K562 (cell line): Measurements from ENCODE around the gene FOXRED2. TPM values are rescaled to one million over a fixed set of nuclear protein-coding genes. Genes with fewer than 3 reads are reported as not detected.

Source experiments
- CREB3L1 ChIP-seq: fragments of 450-650 bp; IDR thresholded peaks from 2 replicates; pipeline ENCODE4 v1.6.1; 2014; ENCODE audit warnings: low read depth, mild to moderate bottlenecking, moderate library complexity, borderline replicate concordance
- EHMT2 ChIP-seq: fragments of 450-650 bp; IDR thresholded peaks from 2 replicates; pipeline ENCODE4 v1.6.1; 2018; ENCODE audit warnings: antibody characterized with exemption
- ELF2 ChIP-seq: fragments of 250-450 bp; sonication (Bioruptor Pico); IDR thresholded peaks from 2 replicates; pipeline ENCODE4 v1.5.0; 2021; ENCODE audit warnings: mild to moderate bottlenecking
- ESRRB ChIP-seq: fragments of 250-450 bp; sonication (Bioruptor Pico); IDR thresholded peaks from 2 replicates; pipeline ENCODE4 v1.5.0; 2020; ENCODE audit warnings: mild to moderate bottlenecking, moderate library complexity, borderline replicate concordance
- FOXJ2 ChIP-seq: fragments of 200-800 bp; sonication (Bioruptor generic); IDR thresholded peaks from 2 replicates; pipeline ENCODE4 v1.6.1; 2016; ENCODE audit warnings: missing genetic modification characterization, missing compliant biosample characterization
- MBD2 ChIP-seq: sonication (generic); IDR thresholded peaks from 2 replicates; pipeline ENCODE4 v1.6.1; 2016; ENCODE audit warnings: low read depth, borderline replicate concordance
- MCM5 ChIP-seq: fragments of 450-650 bp; IDR thresholded peaks from 2 replicates; pipeline ENCODE4 v1.6.1; 2016; ENCODE audit warnings: low read depth
- PCBP2 ChIP-seq: fragments of 200-400 bp; formaldehyde crosslinking; IDR thresholded peaks from 2 replicates; pipeline ENCODE4 v1.6.1; 2018; ENCODE audit warnings: low read length, low read depth, mild to moderate bottlenecking, moderate library complexity; ENCODE audit not compliant: poor library complexity, severe bottlenecking
- SMARCA5 ChIP-seq: fragments of 450-650 bp; IDR thresholded peaks from 2 replicates; pipeline ENCODE4 v1.6.1; 2016
- STAT5A ChIP-seq: IDR thresholded peaks from 2 replicates; pipeline ENCODE4 v1.6.1; 2012; ENCODE audit warnings: low read length, inconsistent platforms, borderline replicate concordance
- TFAP4 ChIP-seq: sonication (generic); formaldehyde crosslinking; IDR thresholded peaks from 2 replicates; pipeline ENCODE4 v1.8.0; 2022; ENCODE audit warnings: missing genetic modification reagents, mild to moderate bottlenecking, moderate library complexity, borderline replicate concordance
- YBX1 ChIP-seq: fragments of 450-650 bp; IDR thresholded peaks from 2 replicates; pipeline ENCODE4 v1.7.1; 2016; ENCODE audit warnings: mild to moderate bottlenecking
- ZKSCAN1 ChIP-seq: fragments of 150-350 bp; IDR thresholded peaks from 2 replicates; pipeline ENCODE4 v1.6.1; 2016; ENCODE audit warnings: low read depth, low read length
- ZKSCAN8 ChIP-seq: fragments of 200-800 bp; sonication (Bioruptor generic); IDR thresholded peaks from 2 replicates; pipeline ENCODE4 v1.6.1; 2016; ENCODE audit warnings: missing genetic modification characterization, missing compliant biosample characterization
- ZNF212 ChIP-seq: fragments of 450-650 bp; formaldehyde crosslinking; IDR thresholded peaks from 2 replicates; pipeline ENCODE4 v1.4.0; 2020; ENCODE audit warnings: mild to moderate bottlenecking
- ZNF3 ChIP-seq: fragments of 250-450 bp; sonication (Bioruptor Pico); IDR thresholded peaks from 2 replicates; pipeline ENCODE4 v1.5.0; 2021; ENCODE audit warnings: mild to moderate bottlenecking, moderate library complexity
- ZNF445 ChIP-seq: fragments of 250-450 bp; sonication (Bioruptor Pico); IDR thresholded peaks from 2 replicates; pipeline ENCODE4 v1.4.0; 2020; ENCODE audit warnings: low read depth, mild to moderate bottlenecking, moderate library complexity
- polyA plus RNA-seq, 8 experiments: library from polyadenylated mRNA; depleted of rRNA in 4 of 8; stranded (reverse) in 5 of 8; unstranded in 3 of 8; fragments of >200 nt; fragmentation: Nextera tagmentation in 2 of 8; fragmentation: Illumina TruSeq in 1 of 8; extraction: Ambion mirVana in 2 of 8; extraction: Trizol in 1 of 8; gene quantifications; 2 replicates each; pipeline versions ENCODE4 v1.2.1 to v1.2.3, GENCODE V29; 2011 to 2014; ENCODE audit warnings: inconsistent platforms in 1 of 8, missing spikeins in 1 of 8
- total RNA-seq, 7 experiments: library from RNA; depleted of rRNA in 6 of 7; stranded (reverse); fragments of >200 nt in 6 of 7; fragmentation: Illumina TruSeq in 2 of 7; extraction: Trizol in 2 of 7; gene quantifications; 2 replicates each; pipeline versions ENCODE4 v1.2.1 to v1.2.3, GENCODE V29; 2011 to 2021; ENCODE audit warnings: low replicate concordance in 1 of 7
- TF ChIP-seq, protein P1 (sequence below), 2 experiments: IDR thresholded peaks; 2 replicates each; pipeline ENCODE4 v1.6.1; 2012; ENCODE audit warnings: improper control_type of control experiment in 2 of 2, low read depth in 2 of 2, low read length in 2 of 2, borderline replicate concordance in 1 of 2
- TF ChIP-seq, protein P2 (sequence below): fragments of 450-650 bp; IDR thresholded peaks from 2 replicates; pipeline ENCODE4 v1.6.1; 2016
- TF ChIP-seq, protein P3 (sequence below): fragments of 250-450 bp; sonication (Bioruptor Pico); IDR thresholded peaks from 2 replicates; pipeline ENCODE4 v1.8.0; 2022; ENCODE audit warnings: inconsistent platforms, mild to moderate bottlenecking, moderate library complexity, borderline replicate concordance
- TF ChIP-seq, protein P4 (sequence below): fragments of 250-450 bp; sonication (Bioruptor Pico); IDR thresholded peaks from 2 replicates; pipeline ENCODE4 v1.4.0; 2020; ENCODE audit warnings: mild to moderate bottlenecking, moderate library complexity

The FOXRED2 gene
- total and polyA plus RNA-seq, 9 of the 15 experiments (the other 6 are each of a cell fraction or from before 2014, with no cell fraction given), result 2.8 to 48.4 (median 7.8) TPM

DNA sequence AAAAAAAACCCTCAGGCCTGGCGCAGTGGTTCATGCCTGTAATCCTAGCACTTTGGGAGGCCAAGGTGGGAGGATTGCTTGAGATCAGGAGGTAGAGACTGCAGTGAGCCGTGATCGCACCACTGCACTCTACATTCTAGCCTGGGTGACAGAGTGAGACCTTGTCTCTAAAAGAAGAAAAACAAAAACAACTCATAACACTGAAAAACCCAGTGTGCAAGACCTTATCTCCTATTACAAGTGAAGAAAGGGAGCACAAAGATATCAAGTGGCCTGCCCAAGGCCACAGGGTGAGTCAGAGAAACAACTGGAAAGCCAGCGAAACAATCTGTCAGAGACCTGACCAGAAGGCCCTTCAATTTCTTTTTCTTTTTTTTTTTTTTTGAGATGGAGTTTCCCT, 27.9 kb downstream of the FOXRED2 start (continued):
- TF ChIP-seq, protein P1, sequence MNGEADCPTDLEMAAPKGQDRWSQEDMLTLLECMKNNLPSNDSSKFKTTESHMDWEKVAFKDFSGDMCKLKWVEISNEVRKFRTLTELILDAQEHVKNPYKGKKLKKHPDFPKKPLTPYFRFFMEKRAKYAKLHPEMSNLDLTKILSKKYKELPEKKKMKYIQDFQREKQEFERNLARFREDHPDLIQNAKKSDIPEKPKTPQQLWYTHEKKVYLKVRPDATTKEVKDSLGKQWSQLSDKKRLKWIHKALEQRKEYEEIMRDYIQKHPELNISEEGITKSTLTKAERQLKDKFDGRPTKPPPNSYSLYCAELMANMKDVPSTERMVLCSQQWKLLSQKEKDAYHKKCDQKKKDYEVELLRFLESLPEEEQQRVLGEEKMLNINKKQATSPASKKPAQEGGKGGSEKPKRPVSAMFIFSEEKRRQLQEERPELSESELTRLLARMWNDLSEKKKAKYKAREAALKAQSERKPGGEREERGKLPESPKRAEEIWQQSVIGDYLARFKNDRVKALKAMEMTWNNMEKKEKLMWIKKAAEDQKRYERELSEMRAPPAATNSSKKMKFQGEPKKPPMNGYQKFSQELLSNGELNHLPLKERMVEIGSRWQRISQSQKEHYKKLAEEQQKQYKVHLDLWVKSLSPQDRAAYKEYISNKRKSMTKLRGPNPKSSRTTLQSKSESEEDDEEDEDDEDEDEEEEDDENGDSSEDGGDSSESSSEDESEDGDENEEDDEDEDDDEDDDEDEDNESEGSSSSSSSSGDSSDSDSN (IDR thresholded peaks at IDR 0.05; ENCODE audit: borderline replicate concordance in 1 of 2, low read depth in 2 of 2, low read length in 2 of 2), result no peak
- peak; percentile 65; the same call in 1 of the 2 replicates for TF ChIP-seq STAT5A
- no peak for TF ChIP-seq ZNF445 (CRISPR knock-in tag)
- TF ChIP-seq YBX1, result no peak
- TF ChIP-seq, protein P2, sequence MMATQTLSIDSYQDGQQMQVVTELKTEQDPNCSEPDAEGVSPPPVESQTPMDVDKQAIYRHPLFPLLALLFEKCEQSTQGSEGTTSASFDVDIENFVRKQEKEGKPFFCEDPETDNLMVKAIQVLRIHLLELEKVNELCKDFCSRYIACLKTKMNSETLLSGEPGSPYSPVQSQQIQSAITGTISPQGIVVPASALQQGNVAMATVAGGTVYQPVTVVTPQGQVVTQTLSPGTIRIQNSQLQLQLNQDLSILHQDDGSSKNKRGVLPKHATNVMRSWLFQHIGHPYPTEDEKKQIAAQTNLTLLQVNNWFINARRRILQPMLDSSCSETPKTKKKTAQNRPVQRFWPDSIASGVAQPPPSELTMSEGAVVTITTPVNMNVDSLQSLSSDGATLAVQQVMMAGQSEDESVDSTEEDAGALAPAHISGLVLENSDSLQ, result peak; percentile 55; the same call in 1 of the 2 replicates
- TF ChIP-seq ZKSCAN1, result no peak
- TF ChIP-seq EHMT2, result no peak
- no peak for TF ChIP-seq ZKSCAN8 (CRISPR knock-in tag)
- TF ChIP-seq MCM5, result no peak
- TF ChIP-seq, protein P3, sequence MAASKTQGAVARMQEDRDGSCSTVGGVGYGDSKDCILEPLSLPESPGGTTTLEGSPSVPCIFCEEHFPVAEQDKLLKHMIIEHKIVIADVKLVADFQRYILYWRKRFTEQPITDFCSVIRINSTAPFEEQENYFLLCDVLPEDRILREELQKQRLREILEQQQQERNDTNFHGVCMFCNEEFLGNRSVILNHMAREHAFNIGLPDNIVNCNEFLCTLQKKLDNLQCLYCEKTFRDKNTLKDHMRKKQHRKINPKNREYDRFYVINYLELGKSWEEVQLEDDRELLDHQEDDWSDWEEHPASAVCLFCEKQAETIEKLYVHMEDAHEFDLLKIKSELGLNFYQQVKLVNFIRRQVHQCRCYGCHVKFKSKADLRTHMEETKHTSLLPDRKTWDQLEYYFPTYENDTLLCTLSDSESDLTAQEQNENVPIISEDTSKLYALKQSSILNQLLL (CRISPR knock-in tag), result no peak
- TF ChIP-seq ESRRB (CRISPR knock-in tag), result no peak
- no peak for TF ChIP-seq PCBP2
- no peak for TF ChIP-seq MBD2
- TF ChIP-seq ZNF3 (CRISPR knock-in tag), result no peak
- TF ChIP-seq, protein P4, sequence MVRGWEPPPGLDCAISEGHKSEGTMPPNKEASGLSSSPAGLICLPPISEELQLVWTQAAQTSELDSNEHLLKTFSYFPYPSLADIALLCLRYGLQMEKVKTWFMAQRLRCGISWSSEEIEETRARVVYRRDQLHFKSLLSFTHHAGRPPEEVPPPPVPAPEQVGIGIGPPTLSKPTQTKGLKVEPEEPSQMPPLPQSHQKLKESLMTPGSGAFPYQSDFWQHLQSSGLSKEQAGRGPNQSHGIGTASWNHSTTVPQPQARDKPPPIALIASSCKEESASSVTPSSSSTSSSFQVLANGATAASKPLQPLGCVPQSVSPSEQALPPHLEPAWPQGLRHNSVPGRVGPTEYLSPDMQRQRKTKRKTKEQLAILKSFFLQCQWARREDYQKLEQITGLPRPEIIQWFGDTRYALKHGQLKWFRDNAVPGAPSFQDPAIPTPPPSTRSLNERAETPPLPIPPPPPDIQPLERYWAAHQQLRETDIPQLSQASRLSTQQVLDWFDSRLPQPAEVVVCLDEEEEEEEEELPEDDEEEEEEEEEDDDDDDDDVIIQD, result no peak
- no peak for TF ChIP-seq TFAP4 (CRISPR knock-in tag)
- no peak for TF ChIP-seq ELF2 (CRISPR knock-in tag)
- no peak; the same call in 1 of the 2 replicates for TF ChIP-seq SMARCA5
- no peak for TF ChIP-seq ZNF212
- no peak for TF ChIP-seq CREB3L1
- TF ChIP-seq FOXJ2 (tag), result no peak
